ENCODE measurements around the gene RBM45. TPM values are rescaled to one million over a fixed set of nuclear protein-coding genes. Genes with fewer than 3 reads are reported as not detected.

RBM45 gene, protein sequence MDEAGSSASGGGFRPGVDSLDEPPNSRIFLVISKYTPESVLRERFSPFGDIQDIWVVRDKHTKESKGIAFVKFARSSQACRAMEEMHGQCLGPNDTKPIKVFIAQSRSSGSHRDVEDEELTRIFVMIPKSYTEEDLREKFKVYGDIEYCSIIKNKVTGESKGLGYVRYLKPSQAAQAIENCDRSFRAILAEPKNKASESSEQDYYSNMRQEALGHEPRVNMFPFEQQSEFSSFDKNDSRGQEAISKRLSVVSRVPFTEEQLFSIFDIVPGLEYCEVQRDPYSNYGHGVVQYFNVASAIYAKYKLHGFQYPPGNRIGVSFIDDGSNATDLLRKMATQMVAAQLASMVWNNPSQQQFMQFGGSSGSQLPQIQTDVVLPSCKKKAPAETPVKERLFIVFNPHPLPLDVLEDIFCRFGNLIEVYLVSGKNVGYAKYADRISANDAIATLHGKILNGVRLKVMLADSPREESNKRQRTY
- polyA plus RNA-seq (2012; ENCODE audit: insufficient read length, low read depth): 6.2 TPM

DNA sequence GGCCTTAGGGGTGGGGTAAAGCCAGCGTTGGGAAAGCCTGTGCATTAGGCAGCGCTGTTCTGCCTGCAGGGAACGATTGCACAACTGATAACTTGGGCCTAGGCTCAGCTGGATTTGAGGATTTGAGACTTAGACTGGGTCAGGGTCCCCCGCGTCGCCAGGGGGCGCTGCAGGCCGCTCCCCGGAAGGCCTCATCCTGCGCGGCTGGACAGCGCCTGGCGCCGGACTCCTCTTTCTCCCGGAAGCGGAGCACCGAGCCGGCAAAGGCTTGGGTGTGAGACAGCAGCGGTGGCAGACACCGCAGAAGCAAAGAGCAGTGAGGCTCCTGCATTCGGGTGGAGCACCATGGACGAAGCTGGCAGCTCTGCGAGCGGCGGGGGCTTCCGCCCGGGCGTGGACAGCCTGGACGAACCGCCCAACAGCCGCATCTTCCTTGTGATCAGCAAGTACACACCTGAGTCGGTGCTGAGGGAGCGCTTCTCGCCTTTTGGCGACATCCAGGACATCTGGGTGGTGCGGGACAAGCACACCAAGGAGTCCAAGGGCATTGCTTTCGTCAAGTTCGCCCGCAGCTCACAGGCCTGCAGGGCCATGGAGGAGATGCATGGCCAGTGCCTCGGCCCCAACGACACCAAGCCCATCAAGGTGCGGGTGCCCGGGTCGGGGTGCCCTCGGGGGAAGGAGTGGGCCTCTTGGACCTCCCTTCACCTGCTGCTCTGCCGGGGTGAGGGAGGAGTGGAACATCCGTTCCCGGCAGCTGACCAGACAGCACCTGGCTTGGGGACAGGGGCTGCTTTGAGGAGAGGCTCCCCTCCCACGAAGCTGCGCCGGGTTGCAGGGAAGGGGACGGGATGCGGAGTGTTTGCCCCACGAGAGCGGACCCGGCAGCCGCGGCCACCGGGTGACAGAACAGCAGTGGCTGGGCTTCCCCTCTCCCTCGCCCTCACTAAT is at the start of gene RBM45:
Gene RBM45 (plus strand): TSS at position 236 of the 951 bp plus-strand sequence. CDS start 110 bp downstream, at position 346.
- TF ChIP-seq TAF1 (IDR thresholded peaks at IDR 0.05; ENCODE audit: borderline replicate concordance, insufficient read depth, low read length) (peak; percentile 89), SIN3A (IDR thresholded peaks at IDR 0.05; ENCODE audit: borderline replicate concordance, insufficient read depth, low read length) (peak; percentile 93), POLR2AphosphoS5 (IDR thresholded peaks at IDR 0.05; ENCODE audit: low read depth, low read length) (peak; percentile 93), FOXP2 (optimal IDR thresholded peaks at IDR 0.05; ENCODE audit: borderline replicate concordance, extremely low read depth, extremely low read length, insufficient read depth) (peak; percentile 82)
- TF ChIP-seq, protein P1, sequence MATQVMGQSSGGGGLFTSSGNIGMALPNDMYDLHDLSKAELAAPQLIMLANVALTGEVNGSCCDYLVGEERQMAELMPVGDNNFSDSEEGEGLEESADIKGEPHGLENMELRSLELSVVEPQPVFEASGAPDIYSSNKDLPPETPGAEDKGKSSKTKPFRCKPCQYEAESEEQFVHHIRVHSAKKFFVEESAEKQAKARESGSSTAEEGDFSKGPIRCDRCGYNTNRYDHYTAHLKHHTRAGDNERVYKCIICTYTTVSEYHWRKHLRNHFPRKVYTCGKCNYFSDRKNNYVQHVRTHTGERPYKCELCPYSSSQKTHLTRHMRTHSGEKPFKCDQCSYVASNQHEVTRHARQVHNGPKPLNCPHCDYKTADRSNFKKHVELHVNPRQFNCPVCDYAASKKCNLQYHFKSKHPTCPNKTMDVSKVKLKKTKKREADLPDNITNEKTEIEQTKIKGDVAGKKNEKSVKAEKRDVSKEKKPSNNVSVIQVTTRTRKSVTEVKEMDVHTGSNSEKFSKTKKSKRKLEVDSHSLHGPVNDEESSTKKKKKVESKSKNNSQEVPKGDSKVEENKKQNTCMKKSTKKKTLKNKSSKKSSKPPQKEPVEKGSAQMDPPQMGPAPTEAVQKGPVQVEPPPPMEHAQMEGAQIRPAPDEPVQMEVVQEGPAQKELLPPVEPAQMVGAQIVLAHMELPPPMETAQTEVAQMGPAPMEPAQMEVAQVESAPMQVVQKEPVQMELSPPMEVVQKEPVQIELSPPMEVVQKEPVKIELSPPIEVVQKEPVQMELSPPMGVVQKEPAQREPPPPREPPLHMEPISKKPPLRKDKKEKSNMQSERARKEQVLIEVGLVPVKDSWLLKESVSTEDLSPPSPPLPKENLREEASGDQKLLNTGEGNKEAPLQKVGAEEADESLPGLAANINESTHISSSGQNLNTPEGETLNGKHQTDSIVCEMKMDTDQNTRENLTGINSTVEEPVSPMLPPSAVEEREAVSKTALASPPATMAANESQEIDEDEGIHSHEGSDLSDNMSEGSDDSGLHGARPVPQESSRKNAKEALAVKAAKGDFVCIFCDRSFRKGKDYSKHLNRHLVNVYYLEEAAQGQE (IDR thresholded peaks at IDR 0.05; ENCODE audit: insufficient read depth in 1 of 2, low read depth in 2 of 2, low read length in 2 of 2): peak; percentile 86 to 92

DNA sequence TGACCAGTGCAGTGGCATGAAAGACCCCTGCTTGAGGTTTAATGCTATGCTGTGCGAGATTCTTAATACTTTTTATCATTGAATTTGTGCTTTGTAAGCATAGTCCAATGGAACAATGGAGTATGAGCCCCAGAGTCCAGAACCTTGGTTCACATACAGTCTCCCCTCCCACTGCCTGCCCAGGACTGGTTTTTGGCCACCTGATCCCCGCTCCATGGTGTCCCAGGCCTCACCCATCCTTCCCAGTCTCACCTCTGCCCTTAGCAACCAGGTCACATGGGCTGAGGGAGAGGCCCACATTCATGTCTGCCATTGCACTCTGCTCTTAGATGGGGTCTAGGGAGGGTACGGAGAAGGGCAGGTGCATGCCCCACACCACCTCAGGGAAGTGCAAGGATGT is 45.9 kb upstream of the RBM45 start:
- TF ChIP-seq SIN3A (IDR thresholded peaks at IDR 0.05; ENCODE audit: borderline replicate concordance, insufficient read depth, low read length) (no peak), TAF1 (IDR thresholded peaks at IDR 0.05; ENCODE audit: borderline replicate concordance, insufficient read depth, low read length) (no peak), FOXP2 (optimal IDR thresholded peaks at IDR 0.05; ENCODE audit: borderline replicate concordance, extremely low read depth, extremely low read length, insufficient read depth) (no peak), POLR2AphosphoS5 (IDR thresholded peaks at IDR 0.05; ENCODE audit: low read depth, low read length) (no peak)
- TF ChIP-seq, protein P1 (IDR thresholded peaks at IDR 0.05; ENCODE audit: insufficient read depth in 1 of 2, low read depth in 2 of 2, low read length in 2 of 2): no peak

DNA sequence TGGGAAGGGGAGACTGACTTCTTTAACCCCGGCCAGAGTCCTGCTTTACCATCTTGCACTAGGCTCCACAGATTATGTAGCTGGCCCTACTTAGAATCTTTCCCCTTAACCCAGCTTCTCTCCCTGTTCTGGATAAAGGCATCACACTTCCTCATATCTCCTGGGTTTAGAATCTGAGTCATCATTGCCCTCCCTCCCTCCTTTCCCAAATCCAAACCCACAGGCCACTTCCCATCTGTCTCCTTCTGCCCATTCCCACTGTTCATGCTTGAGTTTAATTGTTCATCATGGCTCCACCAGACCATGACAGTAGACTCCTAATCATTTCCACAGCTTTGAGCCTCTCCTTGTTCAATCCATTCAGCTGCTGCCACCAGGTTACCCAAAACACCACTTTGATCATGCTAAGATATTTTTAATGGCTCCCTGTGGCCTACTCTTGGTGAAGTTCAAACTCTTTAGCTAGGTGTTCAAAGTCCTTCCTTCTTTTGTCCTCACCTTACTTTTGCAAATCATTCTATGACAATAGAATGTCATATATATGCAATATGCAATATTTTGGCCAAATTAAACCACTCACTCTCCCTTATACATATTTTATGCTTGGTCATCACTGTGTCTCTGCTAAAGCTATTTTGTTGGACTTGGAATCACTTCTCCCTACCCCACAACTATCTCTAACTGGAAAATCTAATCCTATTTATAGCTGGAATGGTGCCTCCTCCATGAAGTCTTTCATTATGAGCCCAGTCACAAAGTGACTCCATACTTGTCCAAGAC is 45.2 kb upstream of the RBM45 start:
- TF ChIP-seq, protein P1 (IDR thresholded peaks at IDR 0.05; ENCODE audit: insufficient read depth in 1 of 2, low read depth in 2 of 2, low read length in 2 of 2): no peak
- TF ChIP-seq FOXP2 (optimal IDR thresholded peaks at IDR 0.05; ENCODE audit: borderline replicate concordance, extremely low read depth, extremely low read length, insufficient read depth): no peak
- TF ChIP-seq TAF1 (IDR thresholded peaks at IDR 0.05; ENCODE audit: borderline replicate concordance, insufficient read depth, low read length): no peak
- TF ChIP-seq POLR2AphosphoS5 (IDR thresholded peaks at IDR 0.05; ENCODE audit: low read depth, low read length): no peak
- TF ChIP-seq SIN3A (IDR thresholded peaks at IDR 0.05; ENCODE audit: borderline replicate concordance, insufficient read depth, low read length): no peak

DNA sequence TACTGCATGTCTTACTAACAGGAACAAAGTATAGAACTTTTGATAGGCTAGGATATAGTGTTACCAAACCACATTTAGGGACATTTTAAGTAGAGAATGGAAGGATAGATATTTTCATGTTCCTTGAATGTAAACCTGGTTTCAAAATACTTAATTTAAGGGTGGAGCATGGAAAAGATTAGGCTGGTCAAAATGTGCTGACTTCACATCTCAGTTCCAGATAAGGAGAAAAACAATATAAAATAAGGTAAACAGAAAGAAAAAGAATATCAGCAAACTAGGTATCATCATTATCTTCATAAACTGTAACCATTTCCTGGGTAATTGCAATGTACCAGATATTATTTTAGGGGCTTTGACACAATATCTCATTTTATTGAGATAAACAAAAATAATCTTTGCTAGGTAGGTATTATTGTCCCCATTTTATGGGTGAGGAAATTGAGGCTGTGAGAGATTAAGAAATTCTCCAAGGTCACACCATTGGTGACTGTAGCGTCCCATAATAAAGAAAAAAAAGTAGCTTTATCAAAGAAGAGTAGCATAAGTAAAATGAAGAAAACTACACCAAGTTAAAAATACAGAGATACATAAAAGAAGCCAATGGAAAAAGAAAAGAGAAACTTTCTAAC is 43.3 kb upstream of the RBM45 start:
- TF ChIP-seq SIN3A (IDR thresholded peaks at IDR 0.05; ENCODE audit: borderline replicate concordance, insufficient read depth, low read length) (no peak), TAF1 (IDR thresholded peaks at IDR 0.05; ENCODE audit: borderline replicate concordance, insufficient read depth, low read length) (no peak), FOXP2 (optimal IDR thresholded peaks at IDR 0.05; ENCODE audit: borderline replicate concordance, extremely low read depth, extremely low read length, insufficient read depth) (no peak)

Measured in PFSK-1 (cell line).